Measurements from ENCODE around the gene GALR2. TPM values are rescaled to one million over a fixed set of nuclear protein-coding genes. Genes with fewer than 3 reads are reported as not detected.

The GALR2 gene
- total and polyA plus RNA-seq, 9 of the 15 experiments (the other 6 are each of a cell fraction or from before 2014, with no cell fraction given), result 0.34 TPM; not detected in 8

DNA sequence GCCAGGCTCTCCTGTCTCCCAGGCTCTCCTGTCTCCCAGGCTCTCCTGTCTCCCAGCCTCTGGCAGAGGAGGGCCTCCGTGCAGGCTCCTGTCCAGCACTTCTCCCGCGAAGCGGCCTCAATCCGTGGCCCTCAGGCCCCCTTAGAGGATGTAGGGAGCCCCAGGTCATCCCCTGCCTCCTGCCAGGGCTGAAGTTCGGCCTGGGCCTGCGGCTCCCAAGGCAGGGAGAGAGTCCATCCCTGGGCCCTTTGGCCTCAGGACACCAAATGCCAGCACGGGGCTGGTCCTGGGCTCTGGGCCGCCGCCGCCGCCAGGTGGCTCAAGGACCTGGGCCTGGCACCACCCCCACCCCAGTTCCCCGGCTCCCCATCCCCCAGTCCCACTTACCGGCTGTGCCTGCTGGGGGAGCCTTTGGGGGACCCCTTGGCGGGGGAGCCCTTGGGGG lies 47.8 kb upstream of the GALR2 start:
- 65% methylated on average over 5 of the region's 15 CpGs for WGBS (ENCODE audit: insufficient coverage, low coverage, missing lambda C conversion rate)
- Histone ChIP-seq H2AFZ (ENCODE audit: low read depth, low read length) (no peak overlapping the region), H3K9me3 (replicated peaks; ENCODE audit: control insufficient read depth, insufficient read depth, low read depth, low read length) (no peaks in the 10 kb centered on the region), H3K27me3 (ENCODE audit: control insufficient read depth in 2 of 2, insufficient read depth in 2 of 2, low read length in 2 of 2) (no peaks in the 10 kb centered on the region; a peak in 1 of 5 replicates), H3K36me3 (ENCODE audit: control insufficient read depth, insufficient read depth, low read length) (no peaks in the 10 kb centered on the region), H3K79me2 (ENCODE audit: control insufficient read depth, insufficient read depth, low read length) (no peaks in the 10 kb centered on the region), H4K20me1 (replicated peaks; ENCODE audit: control insufficient read depth, insufficient read depth, low read length) (no peaks in the 10 kb centered on the region), H3K4me1 (replicated peaks in 1 of 2; ENCODE audit: control insufficient read depth in 2 of 2, insufficient read depth in 2 of 2, low read length in 2 of 2) (peaks cover 8 to 51% of the 10 kb centered on the region in 2 experiments), H3K4me2 (ENCODE audit: insufficient read depth, low read length) (no peak overlapping the region), H3K9me1 (ENCODE audit: control insufficient read depth, insufficient read depth, low read length) (no peaks in the 10 kb centered on the region), H3K27ac (ENCODE audit: extremely low read depth, low read depth, low read length) (no peak overlapping the region), H3K9ac (ENCODE audit: insufficient read depth in 1 of 2, low read depth in 2 of 2, low read length in 2 of 2) (no peak overlapping the region; a peak in 1 of 4 replicates), H3K4me3 (no peak overlapping the region)
- no TSS peak for BruUV-seq (replicated peaks)
- ChIA-PET POLR2A (interaction anchor here (0.5 kb wide), 1 partner anchor 46 kb away, joined by 3 read pairs; the partner anchor contains the start of gene SRP68), CTCF (ENCODE audit: low intra/inter-chr PET ratio) (no interaction called here)
- DNase-seq (ENCODE audit: extremely low read depth in 1 of 4, low spot score in 3 of 4) (no peak), FAIRE-seq (no peak), ATAC-seq (no peak)
- TF ChIP-seq GABPA (tag; conservative IDR thresholded peaks at IDR 0.05; ENCODE audit: low read depth) (no peak), ZSCAN32 (CRISPR knock-in tag; IDR thresholded peaks at IDR 0.05) (no peak), ZBED1 (IDR thresholded peaks at IDR 0.05) (no peak), ZNF444 (CRISPR knock-in tag; IDR thresholded peaks at IDR 0.05) (no peak), GTF2F1 (IDR thresholded peaks at IDR 0.05; ENCODE audit: low read depth, low read length) (no peak)
- TF ChIP-seq, protein P1, sequence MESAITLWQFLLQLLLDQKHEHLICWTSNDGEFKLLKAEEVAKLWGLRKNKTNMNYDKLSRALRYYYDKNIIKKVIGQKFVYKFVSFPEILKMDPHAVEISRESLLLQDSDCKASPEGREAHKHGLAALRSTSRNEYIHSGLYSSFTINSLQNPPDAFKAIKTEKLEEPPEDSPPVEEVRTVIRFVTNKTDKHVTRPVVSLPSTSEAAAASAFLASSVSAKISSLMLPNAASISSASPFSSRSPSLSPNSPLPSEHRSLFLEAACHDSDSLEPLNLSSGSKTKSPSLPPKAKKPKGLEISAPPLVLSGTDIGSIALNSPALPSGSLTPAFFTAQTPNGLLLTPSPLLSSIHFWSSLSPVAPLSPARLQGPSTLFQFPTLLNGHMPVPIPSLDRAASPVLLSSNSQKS (CRISPR knock-in tag; IDR thresholded peaks at IDR 0.05), result no peak
- intact Hi-C loops (cut with micrococcal nuclease), result no loop called here
- in situ Hi-C loops (cut with MboI), result no loop called here

Data from K562 (cell line).